HepG2 (cell line): ENCODE results near the gene MLLT10. TPM values are rescaled to one million over a fixed set of nuclear protein-coding genes. Genes with fewer than 3 reads are reported as not detected.
A peak's percentile ranks its signal among the peaks of the same experiment; 100 is the strongest.

ENCODE experiments used
- CEBPG ChIP-seq: IDR thresholded peaks from 2 replicates; pipeline ENCODE4 v1.6.1; 2016
- EP300 ChIP-seq, 3 experiments: sonication (generic) in 1 of 3; formaldehyde crosslinking in 1 of 3; IDR thresholded peaks; 2 replicates each; pipeline versions ENCODE4 v1.5.1 to v1.6.1; 2011 to 2020; ENCODE audit warnings: low read depth in 2 of 3, low read length in 2 of 3, borderline replicate concordance in 1 of 3, improper control_type of control experiment in 1 of 3, mild to moderate bottlenecking in 1 of 3, missing genetic modification reagents in 1 of 3, moderate library complexity in 1 of 3
- NCOA2 ChIP-seq: sonication (generic); formaldehyde crosslinking; IDR thresholded peaks from 2 replicates; pipeline ENCODE4 v1.8.0; 2022; ENCODE audit warnings: inconsistent platforms
- REPIN1 ChIP-seq: sonication (generic); formaldehyde crosslinking; IDR thresholded peaks from 2 replicates; pipeline ENCODE4 v1.8.0; 2022; ENCODE audit warnings: missing genetic modification reagents, low read depth, mild to moderate bottlenecking, borderline replicate concordance
- SAFB2 ChIP-seq: sonication (generic); formaldehyde crosslinking; IDR thresholded peaks from 2 replicates; pipeline ENCODE4 v1.5.1; 2020; ENCODE audit warnings: missing genetic modification reagents, low read depth, mild to moderate bottlenecking, borderline replicate concordance
- ZBTB1 ChIP-seq: sonication (generic); formaldehyde crosslinking; IDR thresholded peaks from 2 replicates; pipeline ENCODE4 v1.4.0; 2020; ENCODE audit warnings: missing genetic modification reagents, borderline replicate concordance
- ZNF709 ChIP-seq: sonication (generic); formaldehyde crosslinking; IDR thresholded peaks from 2 replicates; pipeline ENCODE4 v1.5.0; 2020; ENCODE audit warnings: mild to moderate bottlenecking, missing genetic modification reagents
- polyA plus RNA-seq, 8 experiments: library from polyadenylated mRNA; depleted of rRNA in 3 of 8; stranded (reverse) in 7 of 8; unstranded in 1 of 8; fragments of >200 nt; fragmentation: Illumina TruSeq in 4 of 8; extraction: Trizol in 4 of 8; gene quantifications; 2 replicates each; pipeline versions ENCODE4 v1.2.1 to v1.2.3, GENCODE V29; 2011 to 2016; ENCODE audit warnings: low read depth in 4 of 8, missing spikeins in 1 of 8, mixed read lengths in 1 of 8; ENCODE audit not compliant: insufficient read depth in 1 of 8
- total RNA-seq, 5 experiments: library from RNA; depleted of rRNA; stranded (reverse); fragments of >200 nt; fragmentation: Illumina TruSeq; extraction: Trizol; gene quantifications; 2 replicates each; pipeline ENCODE4 v1.2.3, GENCODE V29; 2016; ENCODE audit warnings: low read depth in 1 of 5
- TF ChIP-seq, protein P1 (sequence below): sonication (generic); formaldehyde crosslinking; IDR thresholded peaks from 2 replicates; pipeline ENCODE4 v1.4.0; 2020; ENCODE audit warnings: missing genetic modification reagents, borderline replicate concordance
- TF ChIP-seq, protein P2 (sequence below): sonication (generic); formaldehyde crosslinking; IDR thresholded peaks from 2 replicates; pipeline ENCODE4 v1.8.0; 2022; ENCODE audit warnings: mild to moderate bottlenecking, missing genetic modification reagents, moderate library complexity
- TF ChIP-seq, protein P3 (sequence below): sonication (generic); formaldehyde crosslinking; IDR thresholded peaks from 2 replicates; pipeline ENCODE4 v1.4.0; 2020; ENCODE audit warnings: missing genetic modification reagents
- TF ChIP-seq, protein P4 (sequence below): IDR thresholded peaks from 2 replicates; pipeline ENCODE4 v1.6.1; 2016; ENCODE audit warnings: low read depth, missing genetic modification reagents, missing compliant biosample characterization
- TF ChIP-seq, protein P5 (sequence below): sonication (generic); formaldehyde crosslinking; IDR thresholded peaks from 2 replicates; pipeline ENCODE4 v1.4.0; 2020; ENCODE audit warnings: missing genetic modification reagents, borderline replicate concordance
- TF ChIP-seq, protein P6 (sequence below): sonication (generic); formaldehyde crosslinking; IDR thresholded peaks from 2 replicates; pipeline ENCODE4 v1.4.0; 2020; ENCODE audit warnings: mild to moderate bottlenecking, missing genetic modification reagents

The MLLT10 gene
- total and polyA plus RNA-seq, 2 of the 13 experiments (the other 11 are each of a cell fraction or from before 2014, with no cell fraction given) = 51.3 to 84.1 TPM

DNA sequence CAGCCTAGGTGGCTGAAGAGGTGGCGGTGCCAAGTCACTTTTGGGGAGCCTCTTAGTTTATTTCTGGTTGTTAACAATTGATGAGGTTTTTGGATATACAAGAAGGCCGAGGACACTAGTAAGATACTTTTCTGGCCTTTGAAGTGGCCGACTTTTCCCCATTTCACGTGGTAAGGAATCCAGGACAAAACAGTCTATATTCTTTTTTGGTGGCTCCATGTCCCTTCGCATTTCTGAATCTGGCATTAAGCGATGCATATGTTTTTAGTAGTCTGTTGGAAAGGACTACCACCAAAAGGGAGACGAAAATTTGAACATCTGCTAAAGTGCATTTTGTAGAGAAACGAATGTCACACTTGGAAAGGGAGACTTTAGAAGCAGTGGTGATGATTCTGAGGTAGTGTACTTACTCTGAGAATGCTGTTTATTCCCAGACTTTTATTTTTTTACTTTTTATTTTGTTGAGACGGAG is 1.5 kb downstream of the MLLT10 start (continued):
- TF ChIP-seq, protein P1, sequence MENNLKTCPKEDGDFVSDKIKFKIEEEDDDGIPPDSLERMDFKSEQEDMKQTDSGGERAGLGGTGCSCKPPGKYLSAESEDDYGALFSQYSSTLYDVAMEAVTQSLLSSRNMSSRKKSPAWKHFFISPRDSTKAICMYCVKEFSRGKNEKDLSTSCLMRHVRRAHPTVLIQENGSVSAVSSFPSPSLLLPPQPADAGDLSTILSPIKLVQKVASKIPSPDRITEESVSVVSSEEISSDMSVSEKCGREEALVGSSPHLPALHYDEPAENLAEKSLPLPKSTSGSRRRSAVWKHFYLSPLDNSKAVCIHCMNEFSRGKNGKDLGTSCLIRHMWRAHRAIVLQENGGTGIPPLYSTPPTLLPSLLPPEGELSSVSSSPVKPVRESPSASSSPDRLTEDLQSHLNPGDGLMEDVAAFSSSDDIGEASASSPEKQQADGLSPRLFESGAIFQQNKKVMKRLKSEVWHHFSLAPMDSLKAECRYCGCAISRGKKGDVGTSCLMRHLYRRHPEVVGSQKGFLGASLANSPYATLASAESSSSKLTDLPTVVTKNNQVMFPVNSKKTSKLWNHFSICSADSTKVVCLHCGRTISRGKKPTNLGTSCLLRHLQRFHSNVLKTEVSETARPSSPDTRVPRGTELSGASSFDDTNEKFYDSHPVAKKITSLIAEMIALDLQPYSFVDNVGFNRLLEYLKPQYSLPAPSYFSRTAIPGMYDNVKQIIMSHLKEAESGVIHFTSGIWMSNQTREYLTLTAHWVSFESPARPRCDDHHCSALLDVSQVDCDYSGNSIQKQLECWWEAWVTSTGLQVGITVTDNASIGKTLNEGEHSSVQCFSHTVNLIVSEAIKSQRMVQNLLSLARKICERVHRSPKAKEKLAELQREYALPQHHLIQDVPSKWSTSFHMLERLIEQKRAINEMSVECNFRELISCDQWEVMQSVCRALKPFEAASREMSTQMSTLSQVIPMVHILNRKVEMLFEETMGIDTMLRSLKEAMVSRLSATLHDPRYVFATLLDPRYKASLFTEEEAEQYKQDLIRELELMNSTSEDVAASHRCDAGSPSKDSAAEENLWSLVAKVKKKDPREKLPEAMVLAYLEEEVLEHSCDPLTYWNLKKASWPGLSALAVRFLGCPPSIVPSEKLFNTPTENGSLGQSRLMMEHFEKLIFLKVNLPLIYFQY (CRISPR knock-in tag) = no peak
- TF ChIP-seq CEBPG (CRISPR knock-in tag) (no peak), NCOA2 (CRISPR knock-in tag) (no peak), REPIN1 (CRISPR knock-in tag) (no peak), ZNF709 (CRISPR knock-in tag) (peak; percentile 20; the same call in 1 of the 2 replicates), EP300 (IDR thresholded peaks at IDR 0.05; ENCODE audit: low read depth in 2 of 2, low read length in 2 of 2) (no peak), EP300 (CRISPR knock-in tag; IDR thresholded peaks at IDR 0.05; ENCODE audit: borderline replicate concordance) (no peak), SAFB2 (CRISPR knock-in tag) (no peak), ZBTB1 (CRISPR knock-in tag) (no peak)
- TF ChIP-seq, protein P2, sequence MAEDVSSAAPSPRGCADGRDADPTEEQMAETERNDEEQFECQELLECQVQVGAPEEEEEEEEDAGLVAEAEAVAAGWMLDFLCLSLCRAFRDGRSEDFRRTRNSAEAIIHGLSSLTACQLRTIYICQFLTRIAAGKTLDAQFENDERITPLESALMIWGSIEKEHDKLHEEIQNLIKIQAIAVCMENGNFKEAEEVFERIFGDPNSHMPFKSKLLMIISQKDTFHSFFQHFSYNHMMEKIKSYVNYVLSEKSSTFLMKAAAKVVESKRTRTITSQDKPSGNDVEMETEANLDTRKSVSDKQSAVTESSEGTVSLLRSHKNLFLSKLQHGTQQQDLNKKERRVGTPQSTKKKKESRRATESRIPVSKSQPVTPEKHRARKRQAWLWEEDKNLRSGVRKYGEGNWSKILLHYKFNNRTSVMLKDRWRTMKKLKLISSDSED (CRISPR knock-in tag) = no peak
- TF ChIP-seq, protein P3, sequence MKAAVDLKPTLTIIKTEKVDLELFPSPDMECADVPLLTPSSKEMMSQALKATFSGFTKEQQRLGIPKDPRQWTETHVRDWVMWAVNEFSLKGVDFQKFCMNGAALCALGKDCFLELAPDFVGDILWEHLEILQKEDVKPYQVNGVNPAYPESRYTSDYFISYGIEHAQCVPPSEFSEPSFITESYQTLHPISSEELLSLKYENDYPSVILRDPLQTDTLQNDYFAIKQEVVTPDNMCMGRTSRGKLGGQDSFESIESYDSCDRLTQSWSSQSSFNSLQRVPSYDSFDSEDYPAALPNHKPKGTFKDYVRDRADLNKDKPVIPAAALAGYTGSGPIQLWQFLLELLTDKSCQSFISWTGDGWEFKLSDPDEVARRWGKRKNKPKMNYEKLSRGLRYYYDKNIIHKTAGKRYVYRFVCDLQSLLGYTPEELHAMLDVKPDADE (CRISPR knock-in tag) = no peak
- TF ChIP-seq, protein P4, sequence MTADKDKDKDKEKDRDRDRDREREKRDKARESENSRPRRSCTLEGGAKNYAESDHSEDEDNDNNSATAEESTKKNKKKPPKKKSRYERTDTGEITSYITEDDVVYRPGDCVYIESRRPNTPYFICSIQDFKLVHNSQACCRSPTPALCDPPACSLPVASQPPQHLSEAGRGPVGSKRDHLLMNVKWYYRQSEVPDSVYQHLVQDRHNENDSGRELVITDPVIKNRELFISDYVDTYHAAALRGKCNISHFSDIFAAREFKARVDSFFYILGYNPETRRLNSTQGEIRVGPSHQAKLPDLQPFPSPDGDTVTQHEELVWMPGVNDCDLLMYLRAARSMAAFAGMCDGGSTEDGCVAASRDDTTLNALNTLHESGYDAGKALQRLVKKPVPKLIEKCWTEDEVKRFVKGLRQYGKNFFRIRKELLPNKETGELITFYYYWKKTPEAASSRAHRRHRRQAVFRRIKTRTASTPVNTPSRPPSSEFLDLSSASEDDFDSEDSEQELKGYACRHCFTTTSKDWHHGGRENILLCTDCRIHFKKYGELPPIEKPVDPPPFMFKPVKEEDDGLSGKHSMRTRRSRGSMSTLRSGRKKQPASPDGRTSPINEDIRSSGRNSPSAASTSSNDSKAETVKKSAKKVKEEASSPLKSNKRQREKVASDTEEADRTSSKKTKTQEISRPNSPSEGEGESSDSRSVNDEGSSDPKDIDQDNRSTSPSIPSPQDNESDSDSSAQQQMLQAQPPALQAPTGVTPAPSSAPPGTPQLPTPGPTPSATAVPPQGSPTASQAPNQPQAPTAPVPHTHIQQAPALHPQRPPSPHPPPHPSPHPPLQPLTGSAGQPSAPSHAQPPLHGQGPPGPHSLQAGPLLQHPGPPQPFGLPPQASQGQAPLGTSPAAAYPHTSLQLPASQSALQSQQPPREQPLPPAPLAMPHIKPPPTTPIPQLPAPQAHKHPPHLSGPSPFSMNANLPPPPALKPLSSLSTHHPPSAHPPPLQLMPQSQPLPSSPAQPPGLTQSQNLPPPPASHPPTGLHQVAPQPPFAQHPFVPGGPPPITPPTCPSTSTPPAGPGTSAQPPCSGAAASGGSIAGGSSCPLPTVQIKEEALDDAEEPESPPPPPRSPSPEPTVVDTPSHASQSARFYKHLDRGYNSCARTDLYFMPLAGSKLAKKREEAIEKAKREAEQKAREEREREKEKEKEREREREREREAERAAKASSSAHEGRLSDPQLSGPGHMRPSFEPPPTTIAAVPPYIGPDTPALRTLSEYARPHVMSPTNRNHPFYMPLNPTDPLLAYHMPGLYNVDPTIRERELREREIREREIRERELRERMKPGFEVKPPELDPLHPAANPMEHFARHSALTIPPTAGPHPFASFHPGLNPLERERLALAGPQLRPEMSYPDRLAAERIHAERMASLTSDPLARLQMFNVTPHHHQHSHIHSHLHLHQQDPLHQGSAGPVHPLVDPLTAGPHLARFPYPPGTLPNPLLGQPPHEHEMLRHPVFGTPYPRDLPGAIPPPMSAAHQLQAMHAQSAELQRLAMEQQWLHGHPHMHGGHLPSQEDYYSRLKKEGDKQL = no peak
- TF ChIP-seq, protein P5, sequence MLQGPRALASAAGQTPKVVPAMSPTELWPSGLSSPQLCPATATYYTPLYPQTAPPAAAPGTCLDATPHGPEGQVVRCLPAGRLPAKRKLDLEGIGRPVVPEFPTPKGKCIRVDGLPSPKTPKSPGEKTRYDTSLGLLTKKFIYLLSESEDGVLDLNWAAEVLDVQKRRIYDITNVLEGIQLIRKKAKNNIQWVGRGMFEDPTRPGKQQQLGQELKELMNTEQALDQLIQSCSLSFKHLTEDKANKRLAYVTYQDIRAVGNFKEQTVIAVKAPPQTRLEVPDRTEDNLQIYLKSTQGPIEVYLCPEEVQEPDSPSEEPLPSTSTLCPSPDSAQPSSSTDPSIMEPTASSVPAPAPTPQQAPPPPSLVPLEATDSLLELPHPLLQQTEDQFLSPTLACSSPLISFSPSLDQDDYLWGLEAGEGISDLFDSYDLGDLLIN (CRISPR knock-in tag) = no peak
- TF ChIP-seq, protein P6, sequence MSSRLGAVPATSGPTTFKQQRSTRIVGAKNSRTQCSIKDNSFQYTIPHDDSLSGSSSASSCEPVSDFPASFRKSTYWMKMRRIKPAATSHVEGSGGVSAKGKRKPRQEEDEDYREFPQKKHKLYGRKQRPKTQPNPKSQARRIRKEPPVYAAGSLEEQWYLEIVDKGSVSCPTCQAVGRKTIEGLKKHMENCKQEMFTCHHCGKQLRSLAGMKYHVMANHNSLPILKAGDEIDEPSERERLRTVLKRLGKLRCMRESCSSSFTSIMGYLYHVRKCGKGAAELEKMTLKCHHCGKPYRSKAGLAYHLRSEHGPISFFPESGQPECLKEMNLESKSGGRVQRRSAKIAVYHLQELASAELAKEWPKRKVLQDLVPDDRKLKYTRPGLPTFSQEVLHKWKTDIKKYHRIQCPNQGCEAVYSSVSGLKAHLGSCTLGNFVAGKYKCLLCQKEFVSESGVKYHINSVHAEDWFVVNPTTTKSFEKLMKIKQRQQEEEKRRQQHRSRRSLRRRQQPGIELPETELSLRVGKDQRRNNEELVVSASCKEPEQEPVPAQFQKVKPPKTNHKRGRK (CRISPR knock-in tag) = no peak
